ENCODE data around the gene ENO2.
A peak's percentile ranks its signal among the peaks of the same experiment; 100 is the strongest.

The ENO2 gene

DNA sequence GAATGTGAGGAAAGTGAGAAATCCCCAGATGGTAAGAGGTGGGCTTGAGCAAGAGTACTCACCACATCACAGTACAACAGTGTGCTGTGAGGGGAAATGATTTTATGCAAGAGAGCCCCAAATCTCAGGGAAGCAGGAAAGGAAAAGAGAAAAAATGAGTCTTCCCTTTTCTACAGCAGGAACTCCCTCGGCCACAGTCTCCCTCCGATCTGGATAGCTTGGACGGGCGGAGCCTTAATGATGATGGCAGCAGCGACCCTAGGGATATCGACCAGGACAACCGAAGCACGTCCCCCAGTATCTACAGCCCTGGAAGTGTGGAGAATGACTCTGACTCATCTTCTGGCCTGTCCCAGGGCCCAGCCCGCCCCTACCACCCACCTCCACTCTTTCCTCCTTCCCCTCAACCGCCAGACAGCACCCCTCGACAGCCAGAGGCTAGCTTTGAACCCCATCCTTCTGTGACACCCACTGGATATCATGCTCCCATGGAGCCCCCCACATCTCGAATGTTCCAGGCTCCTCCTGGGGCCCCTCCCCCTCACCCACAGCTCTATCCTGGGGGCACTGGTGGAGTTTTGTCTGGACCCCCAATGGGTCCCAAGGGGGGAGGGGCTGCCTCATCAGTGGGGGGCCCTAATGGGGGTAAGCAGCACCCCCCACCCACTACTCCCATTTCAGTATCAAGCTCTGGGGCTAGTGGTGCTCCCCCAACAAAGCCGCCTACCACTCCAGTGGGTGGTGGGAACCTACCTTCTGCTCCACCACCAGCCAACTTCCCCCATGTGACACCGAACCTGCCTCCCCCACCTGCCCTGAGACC is 21.2 kb downstream of the ENO2 start:
- DNase-seq: no peak

DNA sequence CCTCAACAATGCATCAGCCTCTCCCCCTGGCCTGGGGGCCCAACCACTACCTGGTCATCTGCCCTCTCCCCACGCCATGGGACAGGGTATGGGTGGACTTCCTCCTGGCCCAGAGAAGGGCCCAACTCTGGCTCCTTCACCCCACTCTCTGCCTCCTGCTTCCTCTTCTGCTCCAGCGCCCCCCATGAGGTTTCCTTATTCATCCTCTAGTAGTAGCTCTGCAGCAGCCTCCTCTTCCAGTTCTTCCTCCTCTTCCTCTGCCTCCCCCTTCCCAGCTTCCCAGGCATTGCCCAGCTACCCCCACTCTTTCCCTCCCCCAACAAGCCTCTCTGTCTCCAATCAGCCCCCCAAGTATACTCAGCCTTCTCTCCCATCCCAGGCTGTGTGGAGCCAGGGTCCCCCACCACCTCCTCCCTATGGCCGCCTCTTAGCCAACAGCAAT is 21.8 kb downstream of the ENO2 start:
- no peak for DNase-seq

DNA sequence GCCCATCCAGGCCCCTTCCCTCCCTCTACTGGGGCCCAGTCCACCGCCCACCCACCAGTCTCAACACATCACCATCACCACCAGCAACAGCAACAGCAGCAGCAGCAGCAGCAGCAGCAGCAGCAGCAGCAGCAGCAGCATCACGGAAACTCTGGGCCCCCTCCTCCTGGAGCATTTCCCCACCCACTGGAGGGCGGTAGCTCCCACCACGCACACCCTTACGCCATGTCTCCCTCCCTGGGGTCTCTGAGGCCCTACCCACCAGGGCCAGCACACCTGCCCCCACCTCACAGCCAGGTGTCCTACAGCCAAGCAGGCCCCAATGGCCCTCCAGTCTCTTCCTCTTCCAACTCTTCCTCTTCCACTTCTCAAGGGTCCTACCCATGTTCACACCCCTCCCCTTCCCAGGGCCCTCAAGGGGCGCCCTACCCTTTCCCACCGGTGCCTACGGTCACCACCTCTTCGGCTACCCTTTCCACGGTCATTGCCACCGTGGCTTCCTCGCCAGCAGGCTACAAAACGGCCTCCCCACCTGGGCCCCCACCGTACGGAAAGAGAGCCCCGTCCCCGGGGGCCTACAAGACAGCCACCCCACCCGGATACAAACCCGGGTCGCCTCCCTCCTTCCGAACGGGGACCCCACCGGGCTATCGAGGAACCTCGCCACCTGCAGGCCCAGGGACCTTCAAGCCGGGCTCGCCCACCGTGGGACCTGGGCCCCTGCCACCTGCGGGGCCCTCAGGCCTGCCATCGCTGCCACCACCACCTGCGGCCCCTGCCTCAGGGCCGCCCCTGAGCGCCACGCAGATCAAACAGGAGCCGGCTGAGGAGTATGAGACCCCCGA is 22.5 kb downstream of the ENO2 start:
- peak; percentile 81 for DNase-seq

- DNase-seq: peak; percentile 97
Measured at GRCh38 chr12:6937481-6938352, 23.3 kb downstream of the ENO2 start.

DNA sequence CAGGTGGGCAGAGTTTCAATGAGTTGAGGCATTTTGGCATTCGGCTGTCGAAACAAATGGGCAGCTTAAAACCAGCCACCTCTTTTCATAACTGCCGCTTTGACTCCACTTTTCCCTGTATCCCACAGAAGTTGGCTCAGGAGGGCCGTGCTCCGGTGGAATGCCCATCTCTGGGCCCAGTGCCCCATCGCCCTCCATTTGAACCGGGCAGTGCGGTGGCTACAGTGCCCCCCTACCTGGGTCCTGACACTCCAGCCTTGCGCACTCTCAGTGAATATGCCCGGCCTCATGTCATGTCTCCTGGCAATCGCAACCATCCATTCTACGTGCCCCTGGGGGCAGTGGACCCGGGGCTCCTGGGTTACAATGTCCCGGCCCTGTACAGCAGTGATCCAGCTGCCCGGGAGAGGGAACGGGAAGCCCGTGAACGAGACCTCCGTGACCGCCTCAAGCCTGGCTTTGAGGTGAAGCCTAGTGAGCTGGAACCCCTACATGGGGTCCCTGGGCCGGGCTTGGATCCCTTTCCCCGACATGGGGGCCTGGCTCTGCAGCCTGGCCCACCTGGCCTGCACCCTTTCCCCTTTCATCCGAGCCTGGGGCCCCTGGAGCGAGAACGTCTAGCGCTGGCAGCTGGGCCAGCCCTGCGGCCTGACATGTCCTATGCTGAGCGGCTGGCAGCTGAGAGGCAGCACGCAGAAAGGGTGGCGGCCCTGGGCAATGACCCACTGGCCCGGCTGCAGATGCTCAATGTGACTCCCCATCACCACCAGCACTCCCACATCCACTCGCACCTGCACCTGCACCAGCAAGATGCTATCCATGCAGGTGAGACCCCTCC is 24.2 kb downstream of the ENO2 start:
- DNase-seq: peak; percentile 66

DNA sequence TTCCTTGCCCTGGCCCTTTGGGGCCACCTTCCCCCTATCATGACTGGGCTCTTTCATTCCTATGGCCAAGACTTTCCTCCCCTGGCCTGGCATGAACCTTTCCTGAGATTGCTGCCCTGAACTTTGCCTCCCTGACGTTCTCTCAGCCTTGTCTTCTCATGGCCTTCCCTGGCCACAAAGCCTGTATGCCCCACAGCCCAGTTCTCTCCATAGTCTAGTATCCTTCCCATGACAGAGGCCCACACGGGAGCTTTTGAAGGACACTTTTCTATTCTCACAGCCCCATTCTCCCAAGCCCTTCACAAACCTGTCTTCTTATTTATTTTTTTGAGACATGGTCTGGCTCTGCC is 24.8 kb downstream of the ENO2 start:
- no peak for DNase-seq

DNA sequence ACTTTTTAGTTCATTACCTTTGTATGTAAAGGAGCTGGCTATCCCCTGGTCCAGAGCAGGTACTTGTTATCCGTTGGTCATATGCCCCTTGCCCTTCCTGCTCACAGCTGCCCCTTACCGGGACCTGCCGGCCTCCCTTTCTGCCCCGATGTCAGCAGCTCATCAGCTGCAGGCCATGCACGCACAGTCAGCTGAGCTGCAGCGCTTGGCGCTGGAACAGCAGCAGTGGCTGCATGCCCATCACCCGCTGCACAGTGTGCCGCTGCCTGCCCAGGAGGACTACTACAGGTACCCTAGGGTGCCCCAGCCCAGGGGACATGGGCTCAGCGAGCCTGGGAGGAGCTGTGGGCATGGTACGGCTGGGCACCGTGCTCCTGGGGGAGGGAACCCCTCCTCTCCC is 26.9 kb downstream of the ENO2 start:
- peak; percentile 61 for DNase-seq

GRCh38 chr12:6941782-6942181 is 27.4 kb downstream of the ENO2 start:
- peak; percentile 54 for DNase-seq

DNA sequence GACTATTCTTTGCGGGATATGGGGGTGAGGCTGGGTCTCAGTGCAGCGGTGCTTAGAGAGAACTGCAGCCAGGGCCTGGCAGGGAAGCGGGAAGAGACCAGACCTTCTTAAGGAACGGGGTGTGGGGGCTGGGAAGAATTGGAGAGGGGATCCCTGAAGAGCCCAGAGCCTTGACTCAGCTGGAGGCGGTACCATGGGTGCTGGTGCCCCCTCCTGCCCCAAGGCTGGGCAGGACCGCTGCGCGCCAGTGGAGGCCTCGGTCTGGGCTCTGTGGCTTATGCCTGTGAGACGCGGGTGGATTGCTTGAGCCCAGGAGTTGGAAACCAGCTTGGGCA is 27.9 kb downstream of the ENO2 start:
- peak; percentile 61 for DNase-seq

GRCh38 chr12:6943389-6943721 is 29.0 kb downstream of the ENO2 start:
- peak; percentile 92 for DNase-seq

DNA sequence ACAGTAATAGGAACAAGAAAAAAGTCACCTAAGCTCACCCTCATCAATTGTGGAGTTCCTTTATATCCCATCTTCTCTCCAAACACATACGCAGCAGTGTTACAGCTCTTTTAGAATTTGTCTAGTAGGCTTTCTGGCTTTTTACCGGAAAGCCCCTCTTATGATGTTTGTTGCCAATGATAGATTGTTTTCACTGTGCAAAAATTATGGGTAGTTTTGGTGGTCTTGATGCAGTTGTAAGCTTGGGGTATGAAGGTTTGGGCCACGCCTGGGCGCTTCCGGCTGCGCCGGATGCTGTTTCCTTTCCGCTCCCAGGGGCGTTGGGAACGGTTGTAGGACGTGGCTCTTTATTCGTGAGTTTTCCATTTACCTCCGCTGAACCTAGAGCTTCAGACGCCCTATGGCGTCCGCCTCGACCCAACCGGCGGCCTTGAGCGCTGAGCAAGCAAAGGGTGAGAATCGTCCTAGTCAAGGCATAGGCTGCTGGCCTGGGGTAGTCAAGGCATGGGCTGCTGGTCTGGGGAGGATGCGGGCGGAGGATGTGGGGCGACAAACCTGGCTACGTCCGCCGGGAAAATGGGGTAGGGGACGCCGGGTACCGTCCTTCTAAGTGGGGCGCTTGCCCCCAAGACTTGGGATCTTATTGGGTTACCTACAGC is 29.5 kb downstream of the ENO2 start, which contains the start of the genes C12orf57 and RNU7-1:
TSS of gene C12orf57 (plus strand) at position 301 of the 659 bp plus-strand sequence. CDS start at position 401, 100 bp downstream.
TSS of gene RNU7-1 (plus strand) at position 95 of the 659 bp plus-strand sequence.
- peak; percentile 92 for DNase-seq

DNA sequence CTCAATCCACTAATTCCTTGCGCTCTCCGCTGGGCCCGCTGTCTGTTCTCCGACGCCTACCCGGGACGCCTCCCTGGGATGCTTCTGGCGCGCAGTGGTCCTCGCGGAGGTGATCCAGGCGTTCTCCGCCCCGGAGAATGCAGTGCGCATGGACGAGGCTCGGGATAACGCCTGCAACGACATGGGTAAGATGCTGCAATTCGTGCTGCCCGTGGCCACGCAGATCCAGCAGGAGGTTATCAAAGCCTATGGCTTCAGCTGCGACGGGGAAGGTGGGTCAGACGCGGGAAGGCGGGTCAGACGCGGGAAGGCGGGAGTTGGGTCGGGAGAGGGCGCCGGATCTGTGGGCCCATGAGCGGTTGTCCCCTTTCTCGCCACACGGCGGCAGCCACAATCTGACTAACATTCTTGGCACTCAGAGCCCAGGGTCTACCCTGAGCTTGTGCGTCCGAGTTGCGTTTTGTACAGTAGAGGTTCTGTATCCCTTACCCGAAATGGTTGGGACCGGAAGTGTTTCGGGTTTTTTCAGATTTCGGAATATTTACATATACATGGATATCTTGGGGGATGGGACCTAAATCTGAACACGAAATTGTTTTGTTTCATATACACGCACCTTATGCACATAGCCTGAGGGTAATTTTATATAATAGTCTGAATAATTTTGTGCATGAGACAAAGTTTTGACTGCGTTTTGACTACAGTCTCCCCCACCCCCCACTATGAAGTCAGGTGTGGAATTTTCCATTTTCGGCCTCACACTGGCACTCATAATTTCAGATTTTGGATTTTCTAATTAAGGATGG is 30.2 kb downstream of the ENO2 start:
- DNase-seq: peak; percentile 95

DNA sequence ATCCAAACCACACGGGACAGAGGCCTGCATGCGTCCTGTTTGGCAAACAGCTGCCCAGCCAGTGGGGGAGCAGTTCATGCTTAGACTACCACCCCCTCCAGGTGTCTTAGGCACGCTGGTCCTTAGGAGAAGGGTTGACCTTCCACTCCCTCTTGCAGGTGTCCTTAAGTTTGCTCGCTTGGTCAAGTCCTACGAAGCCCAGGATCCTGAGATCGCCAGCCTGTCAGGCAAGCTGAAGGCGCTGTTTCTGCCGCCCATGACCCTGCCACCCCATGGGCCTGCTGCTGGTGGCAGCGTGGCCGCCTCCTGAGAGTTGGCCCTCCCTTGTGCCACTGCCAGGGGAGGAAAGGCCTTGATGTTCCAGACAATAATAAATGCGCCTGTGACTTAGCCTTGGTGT is 31.2 kb downstream of the ENO2 start:
- no peak for DNase-seq

DNA sequence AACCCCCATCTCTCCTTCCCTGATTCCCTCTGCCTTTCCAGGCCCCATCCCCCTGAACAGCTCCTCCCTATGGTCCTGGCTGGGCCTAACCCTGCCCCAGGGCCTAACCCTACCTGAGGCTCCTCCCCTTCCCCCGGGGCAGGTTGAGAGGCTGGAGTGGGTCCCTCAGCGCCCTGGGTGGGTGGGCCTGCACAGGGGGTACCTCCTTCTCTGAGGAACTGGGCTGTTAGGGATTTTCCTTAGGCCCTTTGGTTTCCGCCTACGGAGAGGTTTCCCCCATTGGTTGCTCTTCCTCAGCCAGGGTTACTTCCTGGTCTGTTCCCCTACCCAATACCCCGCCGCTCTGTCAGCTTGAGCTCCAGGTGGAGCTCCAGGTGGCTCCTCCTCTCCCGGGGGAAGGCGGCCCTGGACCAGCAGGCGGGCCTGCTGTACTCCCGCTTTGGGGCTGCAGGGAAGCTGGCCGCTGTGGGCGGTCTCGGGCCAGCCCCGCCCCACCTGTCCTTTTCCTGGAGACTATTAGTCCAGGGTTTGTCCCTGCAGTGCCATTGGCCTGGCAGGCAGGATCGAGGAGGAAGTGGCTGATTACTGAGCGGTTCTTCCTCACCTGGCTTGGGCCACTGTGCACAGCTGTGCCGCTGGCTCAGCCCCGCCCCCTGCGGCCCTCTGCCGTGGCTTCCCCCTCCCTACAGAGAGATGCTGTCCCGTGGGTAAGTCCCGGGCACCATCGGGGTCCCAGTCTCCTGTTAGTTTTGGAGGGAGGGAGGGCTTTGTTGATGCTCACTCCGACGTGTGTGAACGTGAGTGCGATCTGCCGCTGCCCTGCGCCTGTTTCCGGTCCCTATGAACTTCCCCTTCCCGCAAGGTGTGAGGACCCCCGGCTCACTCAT is 31.9 kb downstream of the ENO2 start:
- peak; percentile 86 for DNase-seq

DNA sequence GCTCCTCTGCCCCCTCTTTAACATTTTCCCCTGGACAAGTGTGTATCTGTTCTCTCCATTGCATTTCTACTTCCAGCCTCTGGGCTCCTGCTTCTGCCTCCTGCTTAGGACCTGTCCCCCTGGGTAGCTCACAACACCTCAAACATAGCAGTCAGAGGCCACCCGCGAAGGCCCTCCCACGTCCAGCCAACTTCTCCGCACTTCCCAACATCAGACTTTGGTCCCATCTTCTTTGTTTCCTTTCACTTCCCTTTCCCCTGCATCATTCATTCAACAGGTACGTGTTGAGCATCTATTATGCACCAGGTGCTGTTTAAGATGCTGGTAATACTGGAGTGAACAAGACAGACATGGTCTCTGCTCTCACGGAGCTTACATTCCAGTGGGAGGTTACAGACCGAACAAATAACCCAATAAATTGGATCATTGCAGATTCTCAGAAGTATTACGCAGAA is 32.6 kb downstream of the ENO2 start:
- DNase-seq: no peak

- DNase-seq: no peak
Measured at GRCh38 chr12:6947615-6948014, 33.2 kb downstream of the ENO2 start.

DNA sequence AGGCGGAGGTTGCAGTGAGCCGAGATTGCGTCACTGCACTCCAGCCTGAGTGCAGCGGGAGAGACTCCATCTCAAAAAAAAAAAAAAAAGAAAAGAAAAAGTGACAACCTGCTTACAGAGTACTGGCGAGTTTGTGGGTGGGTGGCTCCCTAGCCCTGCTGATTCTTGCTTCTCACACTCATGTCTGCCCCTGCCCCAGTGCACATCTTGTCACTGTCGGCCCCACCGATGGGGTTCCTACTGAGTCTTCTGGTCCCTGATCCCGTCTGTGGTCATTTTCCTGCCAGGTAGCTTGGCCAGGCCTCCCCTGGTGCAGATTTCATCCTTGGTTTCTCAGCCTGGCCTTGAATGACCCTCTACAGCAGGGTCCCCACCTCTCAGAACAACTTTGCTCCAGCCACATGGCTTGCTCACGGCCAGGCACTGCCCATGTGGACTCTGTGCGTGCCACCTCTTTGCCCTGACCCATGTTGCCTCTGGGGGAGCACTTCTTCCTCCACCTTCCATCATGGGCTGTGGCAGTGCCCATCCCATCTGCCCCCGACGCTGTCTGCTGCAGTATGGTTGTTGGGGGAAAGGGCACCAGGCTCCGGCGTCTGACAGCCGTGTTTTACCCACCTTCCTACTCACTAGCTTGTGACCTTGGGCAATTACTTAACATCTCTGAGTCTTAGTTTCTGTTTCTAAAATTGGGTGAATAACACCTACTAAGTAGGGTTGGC is 34.7 kb downstream of the ENO2 start:
- DNase-seq: peak; percentile 77

DNA sequence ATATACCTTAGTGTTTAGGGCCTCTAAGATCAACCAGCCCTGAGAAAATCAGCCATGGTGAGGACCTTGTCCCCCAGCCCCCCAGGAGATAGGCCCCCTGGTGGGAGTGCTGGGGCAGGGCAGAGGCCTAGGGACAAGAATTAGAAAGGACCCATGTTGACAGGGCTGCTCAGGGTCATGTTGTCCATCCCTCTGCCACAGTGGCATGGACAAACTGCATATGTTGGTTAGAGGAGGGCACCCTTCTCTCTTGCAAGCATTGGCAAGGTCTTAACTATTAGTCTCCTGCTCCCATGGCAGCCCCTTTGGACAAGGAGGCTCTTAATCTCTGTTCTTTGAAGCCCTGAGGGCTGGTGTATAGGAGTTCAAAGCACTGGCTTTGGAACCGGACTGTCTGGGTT is 36.0 kb downstream of the ENO2 start:
- peak; percentile 73 for DNase-seq

All from activated effector memory CD4-positive, alpha-beta T cell treated with anti-CD3 and anti-CD28 coated beads, Interleukin-2, amount 50 U/mL, for 16 hours (primary cell).